Heart left ventricle (tissue), 13 donors: ENCODE measurements around the gene STAT3.

ENCODE experiments used
- CTCF ChIP-seq, 12 donors: fragments of 200-600 bp; sonication (generic) in 4 of 12; IDR thresholded peaks; one replicate each; pipeline versions ENCODE4 v1.5.0 to v1.8.0; 2018 to 2022; ENCODE audit warnings: antibody characterized with exemption in 12 of 12, mild to moderate bottlenecking in 5 of 12
- POLR2A ChIP-seq, 2 donors: fragments of 450-650 bp; IDR thresholded peaks; one replicate each; pipeline ENCODE4 v1.6.1; 2017; ENCODE audit warnings: antibody characterized with exemption in 2 of 2, mild to moderate bottlenecking in 2 of 2, moderate library complexity in 2 of 2
- donor health status: ischemic (EF 13 %, LVEDD 7.1; RV severe dilation, severe dysfunction).
- donor health status: DM: no; HTN: yes; CAD: no.
- donor health status: DM: no; HTN: no; CAD: no.
- donor health status: ischemic (EF 25% LVEDD 6.9; RV normal size, moderate dysfunction).
- donor health status: ischemic (EF 25% LVEDD 5.7; RV mildly dilated, moderate dysfunction).
- donor health status: ischemic (EF 35%, LVEDD 5.7; RV mildly dilated, moderate dysfunction).
- donor health status: nonischemic (EF 11% LVEDD 7.7; RV severe dilation, severe dysfunction).
- donor health status: DM: yes; HTN: yes; CAD: no.
- donor health status: PGD.
- donor health status: ischemic (EF 29% LVEDD 5.4; RV normal size, mild dysfunction).
- donor health status: nonischemic (EF 23%, LVEDD 6.1; RV moderate dilation, normal function).

- no peak for TF ChIP-seq CTCF (IDR thresholded peaks at IDR 0.05)
- TF ChIP-seq POLR2A (IDR thresholded peaks at IDR 0.05) = no peak
Measured at GRCh38 chr17:42306385-42306667, 81.9 kb downstream of the STAT3 start.
